MM.1S (cell line): ENCODE results near the gene PRSS12.
"Not testable (repeated sequence)": the region's sequence is repeated elsewhere in the genome, so short reads cannot be mapped to it uniquely, and the experiment has no call there.

Source experiments
- CTCF ChIP-seq: fragments of 300-600 bp; sonication (generic); IDR thresholded peaks from 2 replicates; pipeline ENCODE4 v1.5.1; 2016; ENCODE audit warnings: antibody characterized with exemption, low read length, mixed read lengths
- EZH2 ChIP-seq: fragments of 300-600 bp; sonication (generic); optimal IDR thresholded peaks from 2 replicates; pipeline ENCODE3; 2017; ENCODE audit warnings: low read depth, mild to moderate bottlenecking, antibody characterized with exemption, low read length, mixed read lengths

- TF ChIP-seq CTCF, EZH2: not testable (repeated sequence)
These were observed 39.7 kb upstream of the PRSS12 start for GRCh38 chr4:118392509-118392908.
